Body of pancreas (tissue), 4 donors: ENCODE results near the gene AJAP1.

Experiments used
- CTCF ChIP-seq, 7 experiments: fragments of 450-650 bp in 4 of 7; fragments of 200-600 bp in 3 of 7; sonication (generic) in 3 of 7; IDR thresholded peaks; one replicate each; pipeline ENCODE4 v1.5.1; 2016 to 2019; ENCODE audit warnings: antibody characterized with exemption in 7 of 7
- POLR2A ChIP-seq, 3 donors: fragments of 450-650 bp; IDR thresholded peaks; one replicate each; pipeline ENCODE4 v1.6.1; 2016; ENCODE audit warnings: antibody characterized with exemption in 3 of 3, mild to moderate bottlenecking in 2 of 3

DNA sequence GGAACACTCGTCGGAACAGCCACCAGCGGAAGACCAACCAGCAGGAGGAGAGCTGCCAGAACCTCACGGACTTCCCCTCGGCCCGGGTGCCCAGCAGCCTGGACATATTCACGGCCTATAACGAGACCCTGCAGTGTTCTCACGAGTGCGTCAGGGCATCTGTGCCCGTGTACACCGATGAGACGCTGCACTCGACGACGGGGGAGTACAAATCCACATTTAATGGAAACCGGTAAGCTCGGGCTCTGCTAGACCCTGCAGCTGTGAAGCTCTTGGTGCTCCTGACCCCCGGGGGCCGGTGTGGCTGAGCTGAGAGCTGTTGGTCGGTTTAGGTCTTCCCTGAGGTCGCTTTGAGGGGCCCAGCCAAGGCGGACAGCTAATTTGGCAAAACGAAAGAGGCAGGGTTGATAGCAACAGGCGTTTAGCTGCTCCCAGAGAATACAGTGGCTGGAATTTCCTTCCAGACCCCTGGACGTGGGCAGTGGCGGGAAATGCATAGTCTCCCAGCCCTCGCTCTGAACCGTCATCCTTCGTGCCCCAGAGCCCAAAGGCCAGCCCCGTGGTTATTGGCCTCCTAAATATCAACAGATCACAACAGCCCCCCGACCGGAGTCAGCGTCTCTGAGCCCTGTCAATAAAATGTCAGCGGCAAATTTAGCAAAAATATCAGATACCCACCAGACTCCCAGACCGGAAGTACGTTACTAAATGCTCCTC lies 118.0 kb downstream of the AJAP1 start:
- no peak for TF ChIP-seq CTCF (IDR thresholded peaks at IDR 0.05)
- no peak for TF ChIP-seq POLR2A (IDR thresholded peaks at IDR 0.05)
